Measurements from ENCODE around the gene PGAP6. TPM values are rescaled to one million over a fixed set of nuclear protein-coding genes. Genes with fewer than 3 reads are reported as not detected.

The PGAP6 gene
- total and polyA plus RNA-seq, 2 of the 13 experiments (the other 11 are each of a cell fraction or from before 2014, with no cell fraction given), result 52.7 to 136 TPM

GRCh38 chr16:405548-406506 lies 24.0 kb upstream of the PGAP6 start (continued):
- TF ChIP-seq ZNF407 (CRISPR knock-in tag; IDR thresholded peaks at IDR 0.05; ENCODE audit: not compliant biosample characterization), result no peak
- TF ChIP-seq ZMYM2 (CRISPR knock-in tag; IDR thresholded peaks at IDR 0.05), result peak; percentile 66; the same call in 1 of the 2 replicates
- TF ChIP-seq DMTF1 (CRISPR knock-in tag; IDR thresholded peaks at IDR 0.05), result no peak
- TF ChIP-seq CREB3 (CRISPR knock-in tag; IDR thresholded peaks at IDR 0.05), result no peak
- TF ChIP-seq MYC (CRISPR knock-in tag; IDR thresholded peaks at IDR 0.05; ENCODE audit: borderline replicate concordance), result peak; percentile 99
- TF ChIP-seq ZSCAN30 (CRISPR knock-in tag; IDR thresholded peaks at IDR 0.05), result 0 out of 2 replicates have a peak, but pooled peaks have one; percentile 13
- TF ChIP-seq ZNF432 (CRISPR knock-in tag; IDR thresholded peaks at IDR 0.05; ENCODE audit: borderline replicate concordance), result no peak
- no peak for TF ChIP-seq POGZ (CRISPR knock-in tag; IDR thresholded peaks at IDR 0.05)
- TF ChIP-seq SMAD3 (CRISPR knock-in tag; IDR thresholded peaks at IDR 0.05), result peak; percentile 97
- TF ChIP-seq ZNF484 (CRISPR knock-in tag; IDR thresholded peaks at IDR 0.05; ENCODE audit: borderline replicate concordance, low read depth), result no peak
- peak; percentile 88 for TF ChIP-seq TGIF2 (CRISPR knock-in tag; IDR thresholded peaks at IDR 0.05)
- TF ChIP-seq GLI4 (CRISPR knock-in tag; IDR thresholded peaks at IDR 0.05; ENCODE audit: borderline replicate concordance), result no peak
- no peak; the same call in 1 of the 2 replicates for TF ChIP-seq JUNB (CRISPR knock-in tag; IDR thresholded peaks at IDR 0.05; ENCODE audit: borderline replicate concordance)
- no peak for TF ChIP-seq CENPBD1 (CRISPR knock-in tag; IDR thresholded peaks at IDR 0.05; ENCODE audit: borderline replicate concordance, low read depth)
- TF ChIP-seq ZNF343 (CRISPR knock-in tag; IDR thresholded peaks at IDR 0.05), result peak; percentile 69; the same call in 1 of the 2 replicates
